CD4-positive, alpha-beta T cell treated with Interleukin-2 at 100 ng/mL for 4 hours (primary cell): ENCODE results near the gene LDAH.
"Not testable (repeated sequence)": the region's sequence is repeated elsewhere in the genome, so short reads cannot be mapped to it uniquely, and the experiment has no call there.

ENCODE experiments used
- DNase-seq: peaks from one replicate; pipeline ENCODE4 v3.0.0-alpha.2; 2020; ENCODE audit warnings: low spot score

LDAH gene

DNA sequence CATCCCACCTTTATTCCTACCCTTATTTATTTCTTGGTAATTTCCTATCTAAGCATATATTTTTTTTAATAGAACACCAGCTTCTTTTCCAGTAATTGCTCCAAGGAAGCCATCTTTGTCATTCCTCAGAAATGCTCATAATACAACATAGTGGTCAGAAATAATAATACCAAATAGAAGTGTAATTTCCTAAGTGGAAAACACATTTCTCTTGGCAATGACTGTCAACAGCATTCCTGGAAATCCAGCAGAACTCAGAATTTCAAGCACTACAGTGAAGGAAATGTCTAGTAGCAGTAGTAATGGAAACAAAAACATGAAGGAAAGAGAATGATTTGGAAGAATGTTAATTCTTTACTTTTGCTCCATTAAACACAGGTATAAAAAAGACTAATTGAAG, 99.4 kb downstream of the LDAH start:
- no peak for DNase-seq

DNA sequence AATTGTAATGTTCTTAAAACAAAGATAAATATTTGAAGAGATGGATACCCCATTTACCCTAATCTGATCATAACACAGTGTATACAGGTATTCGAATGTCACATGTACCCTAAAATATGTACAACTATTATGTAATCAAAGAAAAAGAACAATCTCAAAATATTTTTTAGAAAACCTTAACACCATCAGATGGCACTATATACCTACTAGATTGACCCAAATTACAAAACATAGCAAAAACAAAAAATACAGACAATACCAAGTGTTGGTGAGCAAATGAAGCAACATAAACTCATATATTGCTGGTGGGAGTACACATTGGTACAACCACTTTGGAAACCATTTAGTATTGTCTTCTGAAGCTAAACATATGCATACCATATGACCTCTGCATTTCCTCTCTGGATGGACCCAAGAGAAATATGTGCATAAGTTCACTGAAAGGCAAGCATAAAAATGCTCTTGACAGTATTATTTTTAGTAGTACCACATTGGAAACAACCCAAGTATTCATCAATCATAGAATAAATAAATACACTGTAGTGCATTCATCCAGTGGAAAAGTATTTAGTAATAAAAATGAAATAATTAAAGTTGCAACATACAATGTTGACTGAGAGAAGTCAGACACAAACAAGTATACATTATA, 100.2 kb downstream of the LDAH start:
- no peak for DNase-seq

DNA sequence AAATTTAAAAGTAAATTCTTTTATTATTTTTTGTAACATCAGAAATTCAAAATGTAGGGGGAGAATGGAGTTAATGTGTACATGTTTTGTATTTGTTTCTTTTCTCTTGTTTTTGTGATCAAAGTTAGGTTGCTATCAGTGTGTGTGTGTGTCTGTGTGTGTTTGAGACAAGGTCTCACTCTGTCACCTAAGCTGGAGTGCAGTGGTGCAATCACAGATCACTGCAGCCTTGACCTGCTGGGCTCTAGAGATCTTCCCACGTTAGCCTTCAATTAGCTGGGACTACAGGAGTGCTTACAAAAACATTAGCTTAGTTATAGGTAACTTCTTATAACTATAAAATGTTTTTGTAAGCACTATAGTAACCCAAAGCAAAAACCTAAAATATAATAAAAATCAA, 105.3 kb downstream of the LDAH start:
- no peak for DNase-seq

DNA sequence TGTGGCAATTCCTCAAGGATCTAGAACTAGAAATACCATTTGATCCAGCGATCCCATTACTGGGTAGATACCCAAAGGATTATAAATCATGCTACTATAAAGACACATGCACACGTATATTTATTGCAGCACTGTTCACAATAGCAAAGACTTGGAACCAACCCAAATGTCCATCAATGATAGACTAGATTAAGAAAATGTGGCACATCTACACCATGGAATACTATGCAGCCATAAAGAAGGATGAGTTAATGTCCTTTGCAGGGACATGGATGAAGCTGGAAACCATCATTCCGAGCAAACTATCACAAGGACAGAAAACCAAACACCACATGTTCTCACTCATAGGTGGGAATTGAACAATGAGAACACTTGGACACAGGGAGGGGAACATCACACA, 106.7 kb downstream of the LDAH start:
- not testable (repeated sequence) for DNase-seq

DNA sequence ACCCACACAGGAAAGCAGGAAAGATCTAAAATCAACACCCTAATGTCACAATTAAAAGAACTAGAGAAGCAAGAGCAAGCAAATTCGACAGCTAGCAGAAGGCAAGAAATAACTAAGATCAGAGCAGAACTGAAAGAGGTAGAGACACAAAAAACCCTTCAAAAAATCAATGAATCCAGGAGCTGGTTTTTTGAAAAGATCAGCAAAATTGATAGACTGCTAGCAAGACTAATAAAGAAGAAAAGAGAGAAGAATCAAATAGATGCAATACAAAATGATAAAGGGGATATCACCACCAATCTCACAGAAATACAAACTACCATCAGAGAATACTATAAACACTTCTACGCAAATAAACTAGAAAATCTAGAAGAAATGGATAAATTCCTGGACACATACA, 108.5 kb downstream of the LDAH start:
- not testable (repeated sequence) for DNase-seq

DNA sequence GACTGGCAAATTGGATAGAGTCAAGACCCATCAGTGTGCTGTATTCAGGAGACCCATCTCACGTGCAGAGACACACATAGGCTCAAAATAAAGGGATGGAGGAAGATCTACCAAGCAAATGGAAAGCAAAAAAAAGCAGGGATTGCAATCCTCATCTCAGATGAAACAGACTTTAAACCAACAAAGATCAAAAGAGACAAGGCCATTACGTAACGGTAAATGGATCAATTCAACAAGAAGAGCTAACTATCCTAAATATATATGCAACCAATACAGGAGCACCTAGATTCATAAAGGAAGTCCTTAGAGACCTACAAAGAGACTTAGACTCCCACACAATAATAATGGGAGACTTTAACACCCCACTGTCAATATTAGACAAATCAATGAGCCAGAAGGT, 109.3 kb downstream of the LDAH start:
- not testable (repeated sequence) for DNase-seq

DNA sequence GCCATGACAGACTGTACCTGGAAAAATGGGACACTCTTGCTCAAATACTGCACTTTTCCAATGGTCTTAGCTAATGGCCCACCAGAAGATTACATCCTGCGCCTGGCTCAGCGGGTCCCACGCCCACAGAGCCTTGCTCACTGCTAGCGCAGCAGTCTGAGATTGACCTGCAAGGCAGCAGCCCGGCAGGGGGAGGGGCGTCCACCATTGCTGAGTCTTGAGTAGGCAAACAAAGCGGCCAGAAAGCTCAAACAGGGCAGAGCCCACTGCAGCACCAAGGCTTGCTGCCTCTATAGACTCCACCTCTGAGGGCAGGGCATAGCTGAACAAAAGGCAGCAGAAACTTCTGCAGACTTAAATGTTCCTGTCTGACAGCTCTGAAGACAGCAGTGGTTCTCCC, 111.3 kb downstream of the LDAH start:
- DNase-seq, result not testable (repeated sequence)

DNA sequence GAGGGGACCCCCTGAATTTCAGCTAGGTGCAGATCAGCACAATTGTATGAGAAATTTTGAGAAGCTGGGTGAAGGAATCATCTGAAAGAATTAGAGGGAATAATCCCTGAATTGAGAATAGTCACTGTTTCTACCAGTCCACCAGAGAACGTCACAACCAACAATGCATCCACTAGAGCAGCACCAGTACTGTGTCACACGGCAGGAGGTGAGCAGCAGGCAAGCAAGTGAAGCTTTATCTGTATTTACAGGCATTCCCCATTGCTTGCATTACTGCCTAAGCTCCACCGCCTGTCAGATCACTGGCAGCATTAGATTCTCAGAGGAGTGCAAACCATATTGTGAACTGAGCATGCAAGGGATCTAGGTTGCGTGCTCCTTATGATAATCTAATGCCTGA, 115.3 kb downstream of the LDAH start:
- DNase-seq, result no peak

DNA sequence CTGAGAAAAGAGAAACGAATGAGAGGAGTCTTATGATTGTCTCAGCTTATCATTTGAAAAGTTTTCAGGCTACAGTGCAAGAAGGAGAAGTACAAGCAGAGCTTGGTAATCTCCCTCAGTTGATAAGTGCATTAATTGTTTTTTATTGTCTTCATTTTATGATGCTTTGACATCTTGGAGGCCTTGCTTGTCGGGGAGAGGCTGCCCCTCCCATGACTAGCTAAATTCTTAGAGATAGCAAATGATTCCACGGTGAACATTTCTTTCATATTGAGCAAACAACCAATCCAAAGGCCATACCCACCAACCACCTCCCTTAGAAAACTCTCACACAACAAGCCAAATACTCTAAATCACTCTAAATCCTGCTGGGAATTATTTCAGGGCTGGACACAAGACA, 116.1 kb downstream of the LDAH start:
- no peak for DNase-seq

DNA sequence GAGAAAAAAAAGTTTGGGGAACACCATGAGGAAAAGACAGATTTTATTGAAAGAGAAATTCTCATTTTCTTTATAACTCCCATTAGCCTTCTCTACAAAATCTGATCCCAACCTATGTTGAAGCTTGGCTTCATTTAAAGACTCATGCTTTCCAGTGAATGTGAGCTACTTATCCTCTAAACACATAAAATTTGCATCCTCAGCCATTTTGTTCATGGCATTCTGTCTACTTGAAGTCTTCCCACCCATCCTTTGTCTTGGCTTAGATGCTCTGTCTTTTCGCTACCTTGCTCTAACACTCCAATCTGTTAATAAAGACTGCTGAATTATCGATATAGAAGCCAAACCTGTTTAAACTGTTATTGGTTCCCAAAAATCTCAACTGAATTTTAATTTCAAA, 116.7 kb downstream of the LDAH start:
- no peak for DNase-seq

DNA sequence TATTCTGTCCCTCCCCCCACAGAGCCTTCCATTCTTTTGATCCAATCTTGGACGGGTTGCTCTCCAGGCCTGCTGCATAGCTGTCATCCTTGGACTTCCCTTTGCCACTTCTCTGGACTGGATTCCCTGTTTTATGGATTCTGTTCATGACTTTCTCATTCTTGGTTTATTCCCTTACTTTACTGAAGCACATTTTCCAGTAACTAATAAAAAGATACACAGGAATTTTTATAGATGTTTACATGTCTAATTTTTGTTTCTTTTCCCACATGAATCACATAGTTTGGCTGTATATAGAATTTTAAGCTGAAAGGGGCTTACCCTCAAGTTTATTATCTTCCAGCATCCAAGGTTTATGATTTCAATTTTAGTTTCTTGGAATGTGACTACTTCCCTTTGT, 118.0 kb downstream of the LDAH start:
- no peak for DNase-seq

DNA sequence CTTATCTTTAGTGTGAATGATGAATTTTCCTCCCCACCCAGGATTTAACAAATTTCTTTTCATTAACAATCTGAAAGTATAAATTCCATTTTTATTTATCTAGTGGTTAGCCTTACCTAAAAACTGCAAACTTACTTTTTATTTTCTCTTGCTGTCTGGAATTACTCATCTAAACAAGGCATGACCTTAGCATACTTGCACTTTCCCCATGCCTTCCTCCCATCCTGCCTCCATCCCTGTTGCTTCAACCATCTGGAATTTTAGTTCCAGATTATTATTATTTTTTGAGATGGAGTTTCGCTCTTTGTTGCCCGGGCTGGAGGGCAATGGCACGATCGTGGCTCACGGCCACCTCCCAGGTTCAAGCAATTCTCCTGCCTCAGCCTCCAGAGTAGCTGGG, 120.3 kb downstream of the LDAH start:
- no peak for DNase-seq

DNA sequence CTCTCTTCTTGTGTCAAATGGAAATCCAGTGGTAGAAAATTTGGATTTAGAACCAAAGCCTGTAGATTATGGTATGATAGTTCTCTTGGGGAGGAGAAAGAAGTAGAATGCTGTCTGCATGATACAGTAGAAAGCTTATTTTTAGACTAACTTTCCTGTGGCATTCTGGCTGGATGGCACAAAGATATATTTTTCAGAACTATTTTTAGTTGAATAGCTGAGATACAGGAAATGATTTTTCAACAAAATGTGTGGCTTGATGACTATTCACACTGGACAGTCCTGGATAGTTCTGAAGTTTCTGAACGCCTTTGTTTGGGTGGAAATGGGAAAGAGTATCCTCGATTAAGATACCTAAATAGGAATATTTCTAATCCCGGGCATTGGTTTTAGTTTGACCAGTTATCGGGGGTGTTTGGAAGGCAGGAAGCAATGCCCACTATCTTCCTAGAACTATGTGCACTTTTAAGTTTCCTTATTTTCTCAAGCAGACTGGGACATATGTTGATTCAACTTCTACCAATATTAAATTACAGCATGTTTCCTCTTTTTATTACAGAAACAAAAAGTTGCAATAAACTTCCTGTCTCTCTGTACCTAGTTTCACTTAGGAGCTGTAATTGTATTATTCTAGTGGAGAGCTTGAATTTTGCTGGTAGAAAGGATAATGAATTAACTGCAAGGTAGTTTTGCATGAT, 123.8 kb downstream of the LDAH start:
- no peak for DNase-seq

DNA sequence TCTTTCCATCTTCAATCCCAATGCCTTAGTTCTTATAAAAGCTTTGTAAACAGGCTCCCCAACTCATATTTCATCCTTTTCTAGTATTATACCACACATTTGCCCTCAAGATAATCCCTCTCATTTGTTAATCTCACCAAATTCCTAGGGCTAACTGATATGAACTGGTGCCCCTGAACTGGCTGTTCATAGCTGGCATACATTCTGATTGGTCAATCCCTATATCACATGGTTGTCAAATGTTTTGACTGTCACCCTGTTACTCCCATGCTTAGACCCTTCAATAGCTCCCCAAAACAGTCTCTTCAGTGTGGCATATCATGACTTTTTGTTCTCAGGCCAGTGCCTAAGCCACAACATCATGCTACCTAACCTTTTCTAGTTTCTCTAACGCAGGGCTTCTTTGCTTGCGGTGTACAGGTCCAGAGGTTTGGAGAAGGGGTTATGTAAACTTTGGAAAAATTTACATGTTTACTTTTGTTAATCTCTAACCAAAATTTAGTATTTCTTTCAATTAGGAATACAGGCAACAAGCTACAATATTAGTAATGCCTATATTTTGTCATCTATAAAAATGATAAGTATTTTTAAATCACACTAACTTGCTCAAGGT, 125.5 kb downstream of the LDAH start:
- DNase-seq, result no peak

DNA sequence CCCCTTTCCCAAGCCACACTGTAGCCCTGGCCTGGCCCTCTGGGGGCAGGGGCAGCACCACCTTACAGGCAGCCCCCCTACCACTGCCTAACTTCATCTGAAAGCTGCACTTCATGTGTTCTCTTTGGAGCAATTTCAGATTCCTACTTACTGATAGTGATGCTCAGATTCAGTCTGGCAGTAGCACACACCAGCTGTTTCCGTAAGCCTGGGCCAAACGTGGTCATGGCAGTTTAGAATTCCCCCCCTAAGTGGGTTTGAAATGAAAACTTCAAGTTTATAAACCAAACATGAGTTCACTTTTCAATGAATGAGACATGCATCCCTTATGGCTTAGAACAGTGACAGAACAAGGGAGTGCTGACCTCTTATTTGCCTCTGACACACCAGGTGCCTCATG, 126.5 kb downstream of the LDAH start:
- no peak for DNase-seq

DNA sequence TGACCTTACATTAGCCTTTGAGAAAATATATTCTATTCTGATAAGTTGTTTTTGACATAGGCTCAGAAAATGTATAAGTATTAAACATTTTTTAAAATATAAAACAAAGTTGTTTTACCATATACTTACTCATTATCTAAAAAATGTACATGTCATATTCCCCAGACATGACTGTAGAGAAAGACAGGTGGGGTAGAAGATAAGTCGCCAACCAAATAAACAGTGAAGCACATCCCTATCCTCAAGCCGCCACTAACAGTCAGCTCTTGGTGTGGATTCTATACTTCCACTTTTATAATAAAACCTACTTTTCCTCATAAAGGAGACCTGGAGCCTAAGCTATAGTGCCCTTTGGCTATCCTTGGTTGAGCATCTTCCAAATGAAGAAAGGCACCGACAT, 129.6 kb downstream of the LDAH start:
- no peak for DNase-seq

DNA sequence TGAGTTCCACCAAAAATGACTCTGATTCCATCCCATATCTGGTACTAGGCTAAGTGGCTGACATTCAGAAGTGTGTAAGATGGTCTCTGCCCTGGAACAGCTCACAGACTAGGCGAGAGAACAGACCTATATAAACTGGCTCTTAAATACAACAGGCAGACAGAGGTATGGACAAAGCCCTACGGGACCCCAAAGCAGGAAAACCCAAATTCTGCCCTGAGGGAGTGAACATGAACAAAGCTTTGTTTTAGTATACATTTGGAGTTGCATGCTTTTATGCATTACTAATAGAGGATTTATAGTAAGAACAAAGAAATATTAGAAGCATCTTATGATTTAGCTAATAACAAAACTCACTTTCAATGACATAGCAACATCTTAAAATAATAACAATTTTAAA, 130.8 kb downstream of the LDAH start:
- no peak for DNase-seq

DNA sequence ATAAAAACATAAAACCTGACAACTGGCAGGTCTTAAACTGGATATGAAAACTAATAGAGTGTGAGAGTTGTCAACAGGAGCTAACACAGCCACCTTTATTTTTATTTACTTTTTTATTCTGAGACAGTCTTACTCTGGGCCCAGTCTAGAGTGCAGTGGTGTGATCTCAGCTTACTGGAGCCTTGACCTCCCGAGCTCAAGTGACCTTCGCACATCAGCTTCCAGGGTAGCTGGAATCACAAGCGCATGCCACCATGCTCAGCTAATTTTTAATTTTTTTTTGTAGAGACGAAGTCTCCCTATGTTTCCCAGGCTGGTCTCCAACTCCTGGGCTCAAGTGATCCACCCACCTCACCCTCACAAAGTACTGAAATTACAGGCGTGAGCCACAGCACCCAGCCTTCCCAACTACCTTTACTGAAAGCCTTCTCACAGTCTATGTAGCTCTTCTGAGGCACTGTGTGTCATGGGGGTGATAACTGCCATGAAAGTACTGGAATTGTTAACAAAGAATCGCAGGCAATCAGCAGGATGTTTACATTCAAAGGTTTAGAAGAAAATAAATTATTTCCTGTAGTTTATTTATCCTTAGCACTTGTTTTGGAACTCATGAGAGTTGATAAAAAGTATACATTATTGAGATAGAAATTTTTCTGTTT, 131.7 kb downstream of the LDAH start:
- DNase-seq, result no peak

DNA sequence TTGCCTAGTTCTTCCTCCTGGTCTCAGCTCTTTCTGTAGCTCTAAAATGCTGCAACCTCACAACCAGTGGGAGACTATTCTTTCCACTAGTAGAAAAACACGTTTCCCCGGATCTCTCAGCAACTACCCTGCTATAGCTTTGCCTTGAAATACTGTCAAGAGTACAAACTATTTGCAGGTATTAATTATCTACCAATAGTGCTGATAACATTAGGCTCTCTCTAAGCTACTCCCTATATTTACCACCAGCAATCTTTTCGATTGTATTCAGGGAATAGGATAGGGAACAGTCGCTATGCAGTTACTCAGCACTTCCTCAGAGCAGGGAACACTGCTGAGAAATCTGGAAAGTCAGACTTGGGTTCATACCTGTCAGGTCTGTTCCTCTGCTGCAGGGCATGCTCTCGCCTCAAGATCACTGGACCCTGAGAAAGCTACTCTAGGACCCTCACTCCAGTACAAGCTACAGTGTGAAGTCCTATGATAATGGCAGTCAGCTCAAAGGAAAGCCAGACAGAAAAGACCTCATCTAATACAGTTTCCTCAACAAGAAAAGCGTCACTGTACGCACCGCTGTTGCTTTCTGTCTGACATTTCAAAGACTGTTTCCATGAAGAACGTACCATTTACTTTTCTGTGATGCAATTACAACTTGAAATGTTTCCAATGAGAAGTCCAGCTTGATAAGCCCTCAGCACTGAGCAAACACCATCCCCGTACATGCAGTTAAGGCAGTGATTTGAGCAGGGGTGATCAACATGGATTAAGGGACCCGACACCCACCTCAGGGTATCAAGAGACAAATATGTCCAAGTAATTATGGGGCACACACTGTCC, 133.3 kb downstream of the LDAH start:
- DNase-seq, result no peak

DNA sequence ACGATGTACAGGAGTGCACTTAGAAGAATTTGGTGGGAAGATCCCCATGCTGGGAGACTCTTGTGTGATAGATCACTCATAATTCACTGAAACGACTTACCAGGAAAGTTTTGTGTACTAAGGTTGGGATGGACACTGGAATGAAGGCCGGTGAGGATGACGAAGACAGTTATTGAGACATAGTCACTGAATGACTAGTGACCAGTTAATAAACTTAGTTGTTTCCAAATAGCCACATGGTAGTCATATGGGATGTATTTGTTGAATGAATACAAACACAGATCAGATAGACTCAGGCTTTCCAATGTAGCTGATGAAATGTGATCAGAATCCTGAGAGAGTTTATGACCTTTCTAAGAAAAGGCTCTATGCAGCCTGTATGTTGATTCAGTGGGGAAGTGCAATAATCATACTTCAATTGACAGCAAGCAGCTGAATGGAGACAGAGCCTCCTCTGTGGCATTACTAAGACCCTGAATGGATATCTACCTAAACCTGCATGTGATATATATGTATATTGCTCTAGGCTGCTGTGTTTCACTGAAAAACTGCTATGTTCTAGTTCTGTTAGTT, 135.6 kb downstream of the LDAH start:
- no peak for DNase-seq

DNA sequence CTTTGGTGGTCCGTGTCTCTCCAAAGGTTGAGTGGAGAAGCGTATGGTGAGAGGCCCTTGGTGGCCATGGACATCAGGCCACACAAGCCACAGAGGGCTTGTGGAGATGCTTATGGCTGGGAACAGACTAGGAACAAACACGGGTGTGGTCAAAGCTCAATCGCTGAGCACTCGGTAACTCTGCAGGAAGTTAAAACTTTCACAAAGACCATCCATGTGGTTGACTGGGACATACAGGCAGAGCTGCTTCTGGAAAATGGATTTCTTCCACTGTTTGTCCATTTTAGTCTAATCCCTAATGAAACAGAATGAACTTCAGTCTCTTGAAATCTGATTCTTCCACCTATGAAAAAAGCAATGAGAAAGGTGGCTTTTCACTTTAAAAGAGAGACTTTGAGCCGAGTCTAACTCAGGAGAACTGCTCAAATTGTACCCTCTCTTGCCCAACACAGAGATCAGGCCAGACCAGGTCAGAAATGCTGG, 138.3 kb downstream of the LDAH start:
- DNase-seq, result no peak
